Measurements from ENCODE around the gene EXOC6B.

Gene EXOC6B

GRCh38 chr2:72129681-72130340 lies 696.0 kb downstream of the EXOC6B start:
- DNase-seq, result no peak

GRCh38 chr2:72128843-72129227 lies 697.0 kb downstream of the EXOC6B start:
- DNase-seq, result no peak

- DNase-seq, result no peak
These were observed 697.6 kb downstream of the EXOC6B start for GRCh38 chr2:72128059-72128842.

GRCh38 chr2:72127401-72128058 lies 698.3 kb downstream of the EXOC6B start:
- no peak for DNase-seq

GRCh38 chr2:72126186-72127100 lies 699.4 kb downstream of the EXOC6B start:
- no peak for DNase-seq
